Colonic mucosa (tissue), 4 donors: Measurements from ENCODE around the gene NR3C1. TPM values are rescaled to one million over a fixed set of nuclear protein-coding genes. Genes with fewer than 3 reads are reported as not detected.

ENCODE experiments used
- DNase-seq: peaks from one replicate; pipeline ENCODE4 v3.0.0-alpha.2; 2020
- H3K27ac ChIP-seq: fragments of 200-600 bp; one replicate; pipeline ENCODE4 v1.8.0; 2021
- H3K27me3 ChIP-seq: fragments of 200-600 bp; one replicate; pipeline ENCODE4 v1.8.0; 2021
- H3K36me3 ChIP-seq: fragments of 200-600 bp; one replicate; pipeline ENCODE4 v1.8.0; 2021
- H3K4me1 ChIP-seq: fragments of 200-600 bp; one replicate; pipeline ENCODE4 v1.8.0; 2021; ENCODE audit warnings: mild to moderate bottlenecking
- H3K4me3 ChIP-seq: fragments of 200-600 bp; one replicate; pipeline ENCODE4 v1.8.0; 2021
- H3K9ac ChIP-seq, 2 donors: one replicate each; pipeline ENCODE4 v1.7.0; 2013; ENCODE audit warnings: control low read depth in 2 of 2, low read depth in 2 of 2, low read length in 2 of 2
- H3K9me3 ChIP-seq: fragments of 200-600 bp; one replicate; pipeline ENCODE4 v1.8.0; 2021
- CTCF ChIP-seq: fragments of 200-600 bp; IDR thresholded peaks from one replicate; pipeline ENCODE4 v1.8.0; 2022; ENCODE audit warnings: antibody characterized with exemption, mild to moderate bottlenecking
- intact Hi-C: fragments of 100-400 bp; cut with DNase I; formaldehyde crosslinking; loops from one replicate; pipeline ENCODE4 v1.14.1; 2022
- total RNA-seq, 2 donors: library from RNA; stranded (reverse); fragmentation: NEBNext Ultra II Directional in 1 of 2; extraction: Animal tissue kit (Norgen Biotek cat#: 25700) in 1 of 2; gene quantifications; one replicate each; pipeline ENCODE4 v1.2.1, GENCODE V29; 2021
- donor health status: healthy.
- donor health status: DM: no; HTN: no; CAD: no.
- donor health status: DM: no; HTN: no; CAD: no.

NR3C1 gene
- total RNA-seq, 2 donors from 2014 or later, result 13.0 to 23.5 TPM

GRCh38 chr5:143445776-143446175 lies 42.3 kb upstream of the NR3C1 start:
- no peak for DNase-seq
- Histone ChIP-seq H3K4me1 (no peaks in the 10 kb centered on the region), H3K9me3 (no peaks in the 10 kb centered on the region), H3K9ac (no peak overlapping the region), H3K4me3 (no peak overlapping the region), H3K27me3 (no peaks in the 10 kb centered on the region), H3K27ac (no peak overlapping the region), H3K36me3 (no peaks in the 10 kb centered on the region)
- intact Hi-C loops, result no loop called here
- no peak for TF ChIP-seq CTCF

GRCh38 chr5:143443330-143443729 lies 39.8 kb upstream of the NR3C1 start:
- Histone ChIP-seq H3K36me3 (no peaks in the 10 kb centered on the region), H3K27me3 (no peaks in the 10 kb centered on the region), H3K9me3 (no peaks in the 10 kb centered on the region), H3K27ac (no peak overlapping the region), H3K9ac (no peak overlapping the region), H3K4me1 (no peaks in the 10 kb centered on the region), H3K4me3 (no peak overlapping the region)
- intact Hi-C loops, result no loop called here
- DNase-seq, result no peak
- TF ChIP-seq CTCF, result no peak

- Histone ChIP-seq H3K27me3 (no peaks in the 10 kb centered on the region), H3K9ac (no peak overlapping the region), H3K4me1 (no peaks in the 10 kb centered on the region), H3K9me3 (no peaks in the 10 kb centered on the region), H3K36me3 (no peaks in the 10 kb centered on the region), H3K27ac (no peak overlapping the region), H3K4me3 (no peak overlapping the region)
- no peak for TF ChIP-seq CTCF
- intact Hi-C loops, result no loop called here
- DNase-seq, result no peak
Measured at GRCh38 chr5:143442385-143442784, 38.9 kb upstream of the NR3C1 start.

- TF ChIP-seq CTCF, result no peak
- Histone ChIP-seq H3K27me3 (no peaks in the 10 kb centered on the region), H3K9me3 (no peaks in the 10 kb centered on the region), H3K9ac (no peak overlapping the region), H3K36me3 (no peaks in the 10 kb centered on the region), H3K27ac (no peak overlapping the region), H3K4me1 (no peaks in the 10 kb centered on the region), H3K4me3 (no peak overlapping the region)
- no peak for DNase-seq
- intact Hi-C loops, result no loop called here
Measured at GRCh38 chr5:143440448-143441115, 37.1 kb upstream of the NR3C1 start.

- H3K27ac ChIP-seq, result no peak overlapping the region
- no peaks in the 10 kb centered on the region for H3K27me3 ChIP-seq
- no peak overlapping the region for H3K9ac ChIP-seq
- no peaks in the 10 kb centered on the region for H3K9me3 ChIP-seq
- H3K36me3 ChIP-seq, result no peaks in the 10 kb centered on the region
- no peaks in the 10 kb centered on the region for H3K4me1 ChIP-seq
- DNase-seq, result no peak
- no peak for TF ChIP-seq CTCF
- no peak overlapping the region for H3K4me3 ChIP-seq
- intact Hi-C loops, result no loop called here
Measured at GRCh38 chr5:143437666-143438273, 34.3 kb upstream of the NR3C1 start.
